MM.1S (cell line): ENCODE results near the gene KCTD2.
A peak's percentile ranks its signal among the peaks of the same experiment; 100 is the strongest.

Experiments used
- DNase-seq: peaks from one replicate; pipeline ENCODE4 v3.0.0-alpha.2; 2015
- H2AFZ ChIP-seq: fragments of 300-600 bp; sonication (generic); 2 replicates; pipeline ENCODE4 v1.6.0; 2016; ENCODE audit warnings: antibody characterized with exemption, low read length
- H3F3A ChIP-seq: fragments of 300-600 bp; sonication (generic); 2 replicates; pipeline ENCODE4 v1.6.1; 2016; ENCODE audit warnings: mild to moderate bottlenecking, antibody characterized with exemption, low read length, moderate library complexity, mixed read lengths; ENCODE audit not compliant: insufficient read depth
- H3K27ac ChIP-seq: fragments of 300-600 bp; sonication (generic); 2 replicates; pipeline ENCODE4 v1.5.1; 2016; ENCODE audit warnings: mild to moderate bottlenecking, low read length
- H3K27me3 ChIP-seq: fragments of 300-600 bp; sonication (generic); replicated peaks from 2 replicates; pipeline ENCODE4 v1.6.0; 2016; ENCODE audit warnings: low read length; ENCODE audit not compliant: insufficient read depth
- H3K36me3 ChIP-seq: fragments of 300-600 bp; sonication (generic); replicated peaks from 2 replicates; pipeline ENCODE4 v1.6.1; 2016; ENCODE audit warnings: mild to moderate bottlenecking, low read length, mixed read lengths; ENCODE audit not compliant: insufficient read depth
- H3K4me1 ChIP-seq: fragments of 300-600 bp; sonication (generic); 2 replicates; pipeline ENCODE4 v1.6.1; 2016; ENCODE audit warnings: low read length, mixed read lengths
- H3K4me2 ChIP-seq: fragments of 300-600 bp; sonication (generic); 2 replicates; pipeline ENCODE4 v1.6.0; 2016; ENCODE audit warnings: low read depth, low read length
- H3K4me3 ChIP-seq: fragments of 300-600 bp; sonication (generic); 2 replicates; pipeline ENCODE4 v1.5.1; 2016; ENCODE audit warnings: low read length, mixed read lengths
- H3K79me2 ChIP-seq: fragments of 300-600 bp; sonication (generic); 2 replicates; pipeline ENCODE4 v1.6.1; 2016; ENCODE audit warnings: mixed run types, low read length, mixed read lengths
- H3K9ac ChIP-seq: fragments of 300-600 bp; sonication (generic); 2 replicates; pipeline ENCODE4 v1.6.1; 2016; ENCODE audit warnings: low read length, mixed read lengths
- H3K9me2 ChIP-seq: fragments of 300-600 bp; sonication (generic); replicated peaks from 2 replicates; pipeline ENCODE4 v1.6.1; 2016; ENCODE audit warnings: mild to moderate bottlenecking, low read length, mixed read lengths; ENCODE audit not compliant: insufficient read depth
- H3K9me3 ChIP-seq: fragments of 300-600 bp; sonication (generic); replicated peaks from 2 replicates; pipeline ENCODE4 v1.6.1; 2016; ENCODE audit warnings: mild to moderate bottlenecking, low read length, mixed read lengths; ENCODE audit not compliant: insufficient read depth
- H4K20me1 ChIP-seq: fragments of 300-600 bp; sonication (generic); 2 replicates; pipeline ENCODE4 v1.6.1; 2016; ENCODE audit warnings: mild to moderate bottlenecking, low read length, moderate library complexity, mixed read lengths; ENCODE audit not compliant: insufficient read depth
- CTCF ChIP-seq: fragments of 300-600 bp; sonication (generic); IDR thresholded peaks from 2 replicates; pipeline ENCODE4 v1.5.1; 2016; ENCODE audit warnings: antibody characterized with exemption, low read length, mixed read lengths
- EZH2 ChIP-seq: fragments of 300-600 bp; sonication (generic); optimal IDR thresholded peaks from 2 replicates; pipeline ENCODE3; 2017; ENCODE audit warnings: low read depth, mild to moderate bottlenecking, antibody characterized with exemption, low read length, mixed read lengths
- EZH2phosphoT487 ChIP-seq: fragments of 300-600 bp; sonication (generic); IDR thresholded peaks from 2 replicates; pipeline ENCODE4 v1.6.1; 2018; ENCODE audit warnings: antibody characterized with exemption, low read length

Gene KCTD2

GRCh38 chr17:75077072-75077495 is 30.1 kb downstream of the KCTD2 start:
- TF ChIP-seq CTCF (no peak), EZH2 (no peak), EZH2phosphoT487 (no peak)
- Histone ChIP-seq H3K4me1 (no peaks in the 10 kb centered on the region), H3K79me2 (no peaks in the 10 kb centered on the region), H3K27ac (no peak overlapping the region), H3F3A (no peaks in the 10 kb centered on the region), H3K27me3 (no peaks in the 10 kb centered on the region), H4K20me1 (no peaks in the 10 kb centered on the region), H3K36me3 (no peaks in the 10 kb centered on the region), H3K9ac (no peak overlapping the region), H3K9me3 (no peaks in the 10 kb centered on the region), H2AFZ (no peak overlapping the region), H3K9me2 (no peaks in the 10 kb centered on the region), H3K4me2 (peak overlapping the region; percentile 20; the same call in 1 of the 2 replicates), H3K4me3 (no peak overlapping the region)
- no peak for DNase-seq

- Histone ChIP-seq H3K27ac (no peak overlapping the region), H3K9ac (no peak overlapping the region), H3F3A (no peaks in the 10 kb centered on the region), H3K36me3 (no peaks in the 10 kb centered on the region), H3K4me3 (no peak overlapping the region), H3K27me3 (no peaks in the 10 kb centered on the region), H3K79me2 (no peaks in the 10 kb centered on the region), H3K9me2 (no peaks in the 10 kb centered on the region), H4K20me1 (no peaks in the 10 kb centered on the region), H3K4me2 (peak overlapping the region; percentile 20; the same call in 1 of the 2 replicates), H3K4me1 (no peaks in the 10 kb centered on the region), H3K9me3 (no peaks in the 10 kb centered on the region), H2AFZ (0 out of 2 replicates have a peak overlapping the region, but pooled peaks have one; percentile 20)
- no peak for DNase-seq
- TF ChIP-seq EZH2phosphoT487 (no peak), EZH2 (no peak), CTCF (no peak)
Measured at GRCh38 chr17:75077496-75078283, 30.7 kb downstream of the KCTD2 start.

GRCh38 chr17:75078284-75079022 is 31.4 kb downstream of the KCTD2 start:
- no peak overlapping the region for H3K27ac ChIP-seq
- H3F3A ChIP-seq = no peaks in the 10 kb centered on the region
- no peaks in the 10 kb centered on the region for H3K9me2 ChIP-seq
- no peak overlapping the region for H3K4me3 ChIP-seq
- H4K20me1 ChIP-seq = no peaks in the 10 kb centered on the region
- no peaks in the 10 kb centered on the region for H3K79me2 ChIP-seq
- TF ChIP-seq EZH2 (no peak), EZH2phosphoT487 (no peak), CTCF (no peak)
- no peak overlapping the region for H3K9ac ChIP-seq
- no peak overlapping the region for H3K4me2 ChIP-seq
- H2AFZ ChIP-seq = no peak overlapping the region
- no peaks in the 10 kb centered on the region for H3K9me3 ChIP-seq
- no peaks in the 10 kb centered on the region for H3K4me1 ChIP-seq
- H3K27me3 ChIP-seq = no peaks in the 10 kb centered on the region
- no peaks in the 10 kb centered on the region for H3K36me3 ChIP-seq
- DNase-seq = no peak
